Pancreas (tissue), 10 donors: Measurements from ENCODE around the gene PRKCZ. TPM values are rescaled to one million over a fixed set of nuclear protein-coding genes. Genes with fewer than 3 reads are reported as not detected.
A peak's percentile ranks its signal among the peaks of the same experiment; 100 is the strongest.

Experiments
- ATAC-seq, 4 donors: fragments of 200-7000 bp; cut with Tn5 transposase; one replicate each; pipeline versions ENCODE4 v1.8.0 to v1.9.1; 2020; ENCODE audit warnings: mild to moderate bottlenecking in 4 of 4, moderate library complexity in 4 of 4
- DNase-seq, 6 donors: peaks; one replicate each; pipeline ENCODE4 v3.0.0-alpha.2; 2020
- FAIRE-seq: peaks from 2 replicates; lab custom pipeline; 2012; peaks lifted over from hg19 to GRCh38; lab: Jason Lieb, UNC
- H3K27ac ChIP-seq, 4 donors: fragments of 200-600 bp; sonication (generic); 1 replicate in 3 of 4; 2 replicates in 1 of 4; pipeline versions ENCODE4 v1.5.0 to v1.8.0; 2020
- H3K27me3 ChIP-seq, 4 donors: fragments of 200-600 bp; one replicate each; pipeline ENCODE4 v1.8.0; 2021
- H3K36me3 ChIP-seq, 3 donors: fragments of 200-600 bp; sonication (generic) in 1 of 3; one replicate each; pipeline versions ENCODE4 v1.5.0 to v1.8.0; 2020 to 2021
- H3K4me1 ChIP-seq, 3 donors: fragments of 200-600 bp; one replicate each; pipeline ENCODE4 v1.8.0; 2021
- H3K4me3 ChIP-seq, 4 donors: fragments of 200-600 bp; sonication (generic) in 2 of 4; one replicate each; pipeline versions ENCODE4 v1.5.0 to v1.8.0; 2020 to 2021
- H3K9me3 ChIP-seq, 4 donors: fragments of 200-600 bp; one replicate each; pipeline ENCODE4 v1.8.0; 2021
- WGBS, 2 donors: extraction: QIAGEN DNeasy Blood & Tissue Kit; methylation state at CpG; one replicate each; pipeline ENCODE4 v1.1.7; 2013; 5-methylcytosine and 5-hydroxymethylcytosine counted together
- intact Hi-C, 3 donors: fragments of 100-400 bp; cut with DNase I; formaldehyde crosslinking; loops; one replicate each; pipeline versions ENCODE4 v1.11.1 to v1.14.2; 2022
- polyA plus RNA-seq, 2 donors: library from polyadenylated mRNA; stranded (reverse); fragments of 200-250 nt; gene quantifications; one replicate each; pipeline ENCODE4 v1.2.3, GENCODE V29; 2013
- total RNA-seq, 6 donors: library from RNA; stranded (reverse); fragmentation: NEBNext Ultra II Directional in 4 of 6; extraction: Animal tissue kit (Norgen Biotek cat#: 25700) in 4 of 6; gene quantifications; one replicate each; pipeline versions ENCODE4 v1.2.1 to v1.2.4, GENCODE V29; 2021 to 2023
- TF ChIP-seq, protein P1 (sequence below), 4 donors: fragments of 200-600 bp; sonication (generic) in 3 of 4; IDR thresholded peaks; one replicate each; pipeline versions ENCODE4 v1.5.0 to v1.8.0; 2021; ENCODE audit warnings: antibody characterized with exemption in 4 of 4
- donor health status: healthy with polysubstance abuse.
- donor health status: DM: no; HTN: no; CAD: no; lungs with moderate emphysema.
- donor health status: DM: no; HTN: no; CAD: no.
- donor health status: control.
- donor health status: control.
- donor health status: Bipolar disorder and iron deficiency.
- donor health status: DM: yes; HTN: yes; CAD: no.
- donor health status: DM: no; HTN: no; CAD: no.
- donor health status: DM: no; HTN: no; CAD: no.
- donor health status: DM: yes; HTN: yes; CAD: no.

PRKCZ gene
- total and polyA plus RNA-seq, 8 donors = 9.8 to 27.4 (median 17.1) TPM

- H3K27me3 ChIP-seq = no peaks in the 10 kb centered on the region
- ATAC-seq (no peak), DNase-seq (no peak), FAIRE-seq (no peak)
- H3K27ac ChIP-seq = no peak overlapping the region
- no peaks in the 10 kb centered on the region for H3K36me3 ChIP-seq
- intact Hi-C loops = loop anchor here in 1 of 3 donors (10.0 kb wide), 1 partner anchor 74 kb away; no protein-coding TSS in a partner anchor
- 83 to 85% methylated on average over 8 of the region's 8 CpGs for WGBS, 2 donors
- H3K4me3 ChIP-seq = no peak overlapping the region
- no peaks in the 10 kb centered on the region for H3K9me3 ChIP-seq
- TF ChIP-seq, protein P1, sequence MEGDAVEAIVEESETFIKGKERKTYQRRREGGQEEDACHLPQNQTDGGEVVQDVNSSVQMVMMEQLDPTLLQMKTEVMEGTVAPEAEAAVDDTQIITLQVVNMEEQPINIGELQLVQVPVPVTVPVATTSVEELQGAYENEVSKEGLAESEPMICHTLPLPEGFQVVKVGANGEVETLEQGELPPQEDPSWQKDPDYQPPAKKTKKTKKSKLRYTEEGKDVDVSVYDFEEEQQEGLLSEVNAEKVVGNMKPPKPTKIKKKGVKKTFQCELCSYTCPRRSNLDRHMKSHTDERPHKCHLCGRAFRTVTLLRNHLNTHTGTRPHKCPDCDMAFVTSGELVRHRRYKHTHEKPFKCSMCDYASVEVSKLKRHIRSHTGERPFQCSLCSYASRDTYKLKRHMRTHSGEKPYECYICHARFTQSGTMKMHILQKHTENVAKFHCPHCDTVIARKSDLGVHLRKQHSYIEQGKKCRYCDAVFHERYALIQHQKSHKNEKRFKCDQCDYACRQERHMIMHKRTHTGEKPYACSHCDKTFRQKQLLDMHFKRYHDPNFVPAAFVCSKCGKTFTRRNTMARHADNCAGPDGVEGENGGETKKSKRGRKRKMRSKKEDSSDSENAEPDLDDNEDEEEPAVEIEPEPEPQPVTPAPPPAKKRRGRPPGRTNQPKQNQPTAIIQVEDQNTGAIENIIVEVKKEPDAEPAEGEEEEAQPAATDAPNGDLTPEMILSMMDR (IDR thresholded peaks at IDR 0.05) = no peak
- H3K4me1 ChIP-seq = no peaks in the 10 kb centered on the region
Observed at GRCh38 chr1:2039251-2039650, 11.0 kb upstream of the PRKCZ start.

GRCh38 chr1:2041305-2041704 lies 8.9 kb upstream of the PRKCZ start:
- intact Hi-C loops = loop anchor here in 2 of 3 donors (5.0 kb wide), 2 partner anchors 84 to 99 kb away; no protein-coding TSS in a partner anchor
- Histone ChIP-seq H3K27me3 (no peaks in the 10 kb centered on the region), H3K27ac (no peak overlapping the region), H3K4me3 (no peak overlapping the region), H3K4me1 (peaks cover 0 to 8% (median 0%) of the 10 kb centered on the region in 3 donors), H3K36me3 (no peaks in the 10 kb centered on the region), H3K9me3 (no peaks in the 10 kb centered on the region)
- ATAC-seq (no peak), FAIRE-seq (no peak), DNase-seq (no peak)
- TF ChIP-seq, protein P1 (IDR thresholded peaks at IDR 0.05) = no peak
- 64 to 69% methylated on average over 15 of the region's 15 CpGs for WGBS, 2 donors

DNA sequence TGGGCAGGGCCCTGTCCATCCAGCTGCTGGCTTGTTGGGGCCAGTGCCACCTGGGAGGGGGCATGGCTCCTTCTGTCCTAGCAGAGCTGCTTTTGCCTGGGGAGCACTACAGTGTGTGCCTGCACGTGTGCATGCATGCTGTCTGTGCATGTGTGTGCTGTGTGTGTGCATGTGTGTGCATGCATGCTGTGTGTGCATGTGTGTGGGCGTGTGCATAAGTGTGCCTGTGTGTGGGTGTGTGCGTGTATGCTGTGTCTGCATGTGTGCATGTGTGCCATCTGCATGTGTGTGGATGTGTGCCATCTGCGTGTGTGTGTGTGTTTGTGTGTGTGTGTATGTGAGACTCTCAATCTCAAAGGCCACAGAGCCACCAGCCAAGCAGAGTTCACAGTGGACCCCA lies 8.3 kb upstream of the PRKCZ start:
- intact Hi-C loops = loop anchor here in 2 of 3 donors (5.0 kb wide), 2 partner anchors 85 to 100 kb away; no protein-coding TSS in a partner anchor
- H3K4me1 ChIP-seq = peaks cover 0 to 8% (median 0%) of the 10 kb centered on the region in 3 donors
- DNase-seq = no peak
- 65 to 69% methylated on average over 4 of the region's 4 CpGs for WGBS, 2 donors
- H3K27ac ChIP-seq = no peak overlapping the region
- no peak for FAIRE-seq
- no peaks in the 10 kb centered on the region for H3K9me3 ChIP-seq
- TF ChIP-seq, protein P1 (IDR thresholded peaks at IDR 0.05) = no peak
- no peak for ATAC-seq
- H3K27me3 ChIP-seq = no peaks in the 10 kb centered on the region
- H3K36me3 ChIP-seq = no peaks in the 10 kb centered on the region
- no peak overlapping the region for H3K4me3 ChIP-seq

DNA sequence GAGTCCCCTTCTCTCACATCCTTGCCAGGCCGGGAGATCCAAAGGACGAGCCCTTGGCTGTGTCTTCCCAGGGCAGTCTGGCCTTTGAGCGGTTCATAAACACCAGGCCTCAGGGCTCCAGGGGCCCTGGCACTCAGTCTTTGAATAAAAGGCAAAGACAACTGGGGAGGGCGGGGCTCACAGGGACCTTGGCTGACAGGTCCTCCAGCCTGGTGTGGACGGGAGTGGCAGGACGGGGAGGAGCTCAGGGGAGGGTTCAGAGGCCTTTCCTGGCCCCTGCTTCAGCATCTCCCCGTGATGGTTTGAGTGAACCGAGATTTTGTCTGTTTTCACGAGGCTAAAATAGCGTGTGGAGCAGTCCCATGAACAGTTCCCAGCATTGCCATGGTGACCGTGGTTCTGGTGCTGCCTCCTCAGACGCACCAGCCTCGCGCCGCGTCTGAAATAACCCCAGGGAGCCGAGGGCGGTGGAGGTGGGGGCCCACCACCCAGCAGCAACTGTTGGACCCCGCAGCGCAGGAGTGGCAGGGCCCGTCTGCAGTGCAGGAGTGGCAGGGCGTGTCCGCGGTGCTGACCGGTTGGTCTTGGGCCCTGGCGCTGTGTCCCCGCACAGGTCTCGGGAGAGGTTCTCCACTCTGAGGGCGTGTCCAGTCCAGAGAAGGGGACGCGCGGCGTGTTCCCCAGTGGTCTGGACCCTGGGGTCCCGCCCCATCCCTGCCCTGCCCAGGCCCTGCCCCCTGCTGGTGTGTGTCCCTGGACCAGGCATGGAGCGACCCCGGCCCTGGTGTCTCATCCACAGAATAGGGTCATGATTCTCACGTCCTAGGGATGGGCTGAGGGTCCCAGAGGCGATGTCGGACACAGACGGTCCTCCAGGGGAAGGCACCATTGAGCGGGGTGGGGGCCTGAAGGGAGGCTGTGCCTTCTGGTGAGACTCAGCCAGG lies 7.1 kb upstream of the PRKCZ start:
- H3K4me1 ChIP-seq = peaks cover 0 to 8% (median 0%) of the 10 kb centered on the region in 3 donors
- no peak overlapping the region for H3K4me3 ChIP-seq
- intact Hi-C loops = loop anchor here in 2 of 3 donors (5.0 kb wide), 2 partner anchors 86 to 101 kb away; no protein-coding TSS in a partner anchor
- peak in 2 of 6 donors; percentile 15 to 70 for DNase-seq
- ATAC-seq = no peak
- 64 to 74% methylated on average over 41 of the region's 41 CpGs for WGBS, 2 donors
- H3K27ac ChIP-seq = no peak overlapping the region
- no peaks in the 10 kb centered on the region for H3K36me3 ChIP-seq
- no peak for FAIRE-seq
- no peaks in the 10 kb centered on the region for H3K27me3 ChIP-seq
- TF ChIP-seq, protein P1 (IDR thresholded peaks at IDR 0.05) = no peak
- H3K9me3 ChIP-seq = no peaks in the 10 kb centered on the region
